Pericardium fibroblast (primary cell): ENCODE results near the gene EML5. TPM values are rescaled to one million over a fixed set of nuclear protein-coding genes. Genes with fewer than 3 reads are reported as not detected.

Source experiments
- total RNA-seq: library from RNA; depleted of rRNA; stranded (reverse); fragments of >200 nt; gene quantifications from 2 replicates; pipeline ENCODE4 v1.2.3, GENCODE V29; 2015

EML5 gene
- not detected in 2 replicates for total RNA-seq

DNA sequence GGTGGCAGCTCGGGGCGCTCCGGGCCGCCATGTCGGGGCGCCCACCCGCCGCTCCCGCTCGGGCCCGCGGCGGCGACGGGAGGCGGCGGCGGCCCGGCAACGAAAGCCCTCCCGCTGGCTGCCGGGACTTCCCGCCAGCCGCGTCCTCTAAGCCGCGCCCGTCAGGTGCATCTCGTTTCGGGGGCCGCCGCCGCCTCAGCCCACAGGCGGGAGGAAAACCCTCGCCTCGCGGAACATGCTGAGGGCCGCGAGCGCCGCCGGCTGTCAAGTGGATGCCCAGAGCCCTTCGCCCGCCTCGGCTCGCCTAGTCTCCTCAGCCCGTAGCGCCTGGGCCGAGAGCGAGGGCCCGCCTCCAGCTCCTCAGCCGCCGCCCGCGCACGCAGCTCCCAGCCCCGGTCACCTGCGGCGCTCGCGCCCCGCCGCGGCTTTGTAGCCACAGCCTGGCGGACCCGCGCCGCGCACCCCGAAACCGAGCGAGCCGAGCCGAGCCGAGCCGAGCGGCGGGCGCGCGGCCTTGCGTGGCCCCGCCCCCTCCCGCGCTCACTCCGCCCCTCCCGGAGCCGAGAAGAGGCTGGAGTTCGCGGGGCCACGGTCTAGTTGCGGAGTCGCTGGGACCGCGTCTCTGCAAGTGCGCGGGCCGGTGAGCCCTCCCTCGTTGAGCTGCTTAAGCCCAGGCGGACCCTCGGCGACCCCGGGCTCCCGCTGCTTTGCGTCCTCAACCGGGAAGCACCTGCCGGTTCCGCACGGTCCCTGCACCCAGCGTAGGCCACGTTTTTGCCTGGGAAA is at the start of gene EML5:
Gene EML5, minus strand, starts transcription at position 481 of the 786 bp plus-strand sequence. Its CDS starts 450 bp downstream, at position 31.

DNA sequence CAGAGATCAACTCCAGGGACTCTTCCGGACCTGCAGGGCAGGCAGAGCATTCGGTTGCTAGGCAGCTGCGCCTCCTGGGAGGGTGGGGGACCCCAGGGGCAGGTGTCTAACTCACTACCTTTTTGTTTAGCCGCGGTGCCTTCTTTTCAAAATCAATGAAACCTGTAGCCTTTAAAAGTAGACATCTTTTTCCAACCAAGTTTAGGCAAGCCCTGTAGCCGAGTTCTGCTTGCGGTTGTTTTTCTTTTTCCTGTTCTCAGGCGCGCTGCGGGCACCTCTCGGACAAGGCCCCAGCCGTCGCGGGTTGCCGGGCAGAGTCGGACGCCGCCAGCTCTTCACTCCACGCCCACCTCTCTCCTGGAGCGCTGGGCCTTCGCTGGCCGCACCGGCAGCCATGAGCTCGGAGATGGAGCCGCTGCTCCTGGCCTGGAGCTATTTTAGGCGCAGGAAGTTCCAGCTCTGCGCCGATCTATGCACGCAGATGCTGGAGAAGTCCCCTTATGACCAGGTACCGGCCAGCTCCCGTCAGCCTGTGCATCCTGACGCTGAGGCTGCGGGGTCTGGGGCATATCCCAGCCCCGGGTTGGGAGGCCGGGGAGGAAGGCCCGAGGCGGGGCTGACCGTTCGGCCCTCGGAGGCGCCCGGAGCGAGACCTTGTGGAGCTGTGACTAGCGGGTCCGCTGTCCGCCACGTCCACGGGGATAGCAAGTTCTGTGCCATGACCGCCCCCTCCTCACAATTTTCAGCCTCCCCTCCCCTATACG is 31.7 kb upstream of the EML5 start, which contains the start of gene TTC8:
Gene TTC8, plus strand, starts transcription at position 338 of the 764 bp plus-strand sequence. Its CDS starts 57 bp downstream, at position 395.

DNA sequence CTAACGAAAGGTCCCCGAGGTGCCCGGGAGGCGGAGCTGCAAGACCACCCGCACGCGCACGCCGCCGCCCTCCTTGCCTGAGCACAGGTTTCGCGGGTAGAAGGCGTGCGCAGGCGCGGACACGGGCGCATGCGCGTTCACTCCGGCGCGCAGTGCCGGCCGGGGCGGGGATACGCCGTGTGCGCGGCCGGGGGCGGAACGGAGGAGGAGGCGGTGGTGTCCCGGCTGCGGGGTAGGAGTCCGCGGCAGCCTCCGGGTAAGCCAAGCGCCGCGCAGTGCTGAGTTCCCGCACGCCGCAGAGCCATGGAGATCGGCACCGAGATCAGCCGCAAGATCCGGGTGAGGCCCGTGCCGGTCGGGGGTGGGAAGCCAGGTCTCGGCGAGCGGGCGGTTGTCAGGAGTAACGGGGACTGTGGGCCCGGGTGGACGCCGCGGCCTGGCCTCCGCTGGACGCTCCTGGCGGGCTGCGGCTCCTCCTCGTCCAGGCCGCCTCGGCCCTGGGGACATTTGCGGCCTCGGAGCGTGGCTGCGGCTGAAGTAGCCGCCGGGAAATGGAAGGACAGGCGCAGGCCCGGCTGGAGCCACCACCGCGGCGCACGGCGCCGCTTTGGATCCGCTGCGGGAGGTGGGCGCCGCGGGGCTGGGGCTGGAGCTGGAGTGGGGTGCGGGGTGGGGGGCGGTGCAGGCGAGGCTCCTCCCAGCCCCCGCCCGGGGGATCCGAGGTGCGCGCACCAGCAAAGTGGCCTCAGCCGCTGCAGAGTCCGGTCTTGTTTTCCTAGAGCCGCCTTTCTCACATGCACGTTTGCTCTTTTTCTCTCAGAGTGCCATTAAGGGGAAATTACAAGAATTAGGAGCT is 229.7 kb downstream of the EML5 start, which contains the start of gene ZC3H14:
Gene ZC3H14, plus strand, starts transcription at position 207 of the 856 bp plus-strand sequence. Its CDS starts 97 bp downstream, at position 304.

Other genes with a start within 250 kb of the EML5 start
- gene PTPN21, start 237.9 kb downstream of the EML5 start, total RNA-seq = 10.2 and 19.3 TPM in 2 replicates
- 27.5 and 33.5 TPM in 2 replicates for gene ZC3H14, start 229.9 kb downstream of the EML5 start, total RNA-seq
- 12.6 and 22.3 TPM in 2 replicates for gene TTC8, start 31.7 kb upstream of the EML5 start, total RNA-seq